ENCODE results near the gene HLA-G.

HLA-G gene

GRCh38 chr6:29824144-29824543 lies 3.5 kb upstream of the HLA-G start:
- no peak for DNase-seq

- DNase-seq: no peak
Measured at GRCh38 chr6:29825848-29826247, 1.8 kb upstream of the HLA-G start.

GRCh38 chr6:29826271-29826670 lies 1.4 kb upstream of the HLA-G start:
- no peak for DNase-seq

GRCh38 chr6:29828471-29828797 lies 809 bp downstream of the HLA-G start:
- no peak for DNase-seq

- no peak for DNase-seq
Measured at GRCh38 chr6:29829766-29830165, 2.1 kb downstream of the HLA-G start.

- no peak for DNase-seq
Measured at GRCh38 chr6:29830409-29830808, 2.8 kb downstream of the HLA-G start.

- DNase-seq: no peak
Measured at GRCh38 chr6:29831776-29832175, 4.2 kb downstream of the HLA-G start.

- DNase-seq: no peak
Measured at GRCh38 chr6:29834564-29835436, 7.2 kb downstream of the HLA-G start.

- no peak for DNase-seq
Measured at GRCh38 chr6:29839917-29840316, 12.3 kb downstream of the HLA-G start.

GRCh38 chr6:29841030-29841429 lies 13.4 kb downstream of the HLA-G start:
- DNase-seq: no peak

- no peak for DNase-seq
Measured at GRCh38 chr6:29845405-29846006, 17.9 kb downstream of the HLA-G start.

GRCh38 chr6:29847871-29848630 lies 20.4 kb downstream of the HLA-G start:
- DNase-seq: peak; percentile 61

- no peak for DNase-seq
Measured at GRCh38 chr6:29850011-29850553, 22.5 kb downstream of the HLA-G start.

GRCh38 chr6:29851190-29851589 lies 23.6 kb downstream of the HLA-G start:
- DNase-seq: no peak

- DNase-seq: no peak
Measured at GRCh38 chr6:29853245-29853644, 25.6 kb downstream of the HLA-G start.

GRCh38 chr6:29858006-29858405 lies 30.4 kb downstream of the HLA-G start:
- DNase-seq: no peak

- no peak for DNase-seq
Measured at GRCh38 chr6:29861521-29862255, 34.1 kb downstream of the HLA-G start.

GRCh38 chr6:29864037-29864810 lies 36.6 kb downstream of the HLA-G start:
- no peak for DNase-seq

- DNase-seq: no peak
Measured at GRCh38 chr6:29865631-29866030, 38.0 kb downstream of the HLA-G start.

- no peak for DNase-seq
Measured at GRCh38 chr6:29870104-29870503, 42.5 kb downstream of the HLA-G start.

GRCh38 chr6:29872791-29873190 lies 45.2 kb downstream of the HLA-G start:
- no peak for DNase-seq

- no peak for DNase-seq
Measured at GRCh38 chr6:29875257-29875656, 47.6 kb downstream of the HLA-G start.

All from NCI-H1436 (cell line).